ENCODE measurements around the gene TMX1.

DNA sequence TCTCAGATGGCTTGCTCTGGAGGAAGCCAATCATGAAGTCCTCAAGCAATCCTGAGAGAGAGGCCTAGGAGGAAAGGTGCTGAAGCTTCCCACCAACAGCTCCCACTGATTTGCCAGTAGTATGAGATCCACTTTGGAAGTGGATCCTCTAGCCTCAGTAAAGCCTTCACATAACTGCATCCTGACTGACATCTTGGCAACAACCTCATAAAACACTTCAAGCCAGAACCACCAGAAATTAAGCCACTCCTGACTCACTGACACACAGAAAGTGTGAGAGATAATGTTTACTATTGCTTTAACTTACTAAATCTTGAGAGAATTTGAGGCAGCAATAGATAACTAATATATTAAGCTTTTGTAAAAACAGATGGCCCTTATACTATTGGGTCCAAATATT, 11.7 kb upstream of the TMX1 start:
- TF ChIP-seq CTCF (IDR thresholded peaks at IDR 0.05; ENCODE audit: low read depth, low read length) (no peak), POLR2A (IDR thresholded peaks at IDR 0.05; ENCODE audit: extremely low read depth, insufficient read length) (no peak)
